ENCODE data around the gene YTHDC1. TPM values are rescaled to one million over a fixed set of nuclear protein-coding genes. Genes with fewer than 3 reads are reported as not detected.
A peak's percentile ranks its signal among the peaks of the same experiment; 100 is the strongest.
"Not testable (repeated sequence)": the region's sequence is repeated elsewhere in the genome, so short reads cannot be mapped to it uniquely, and the experiment has no call there.

YTHDC1 gene
- polyA plus RNA-seq (2013, experiment 1 of 2; ENCODE audit: insufficient read length), result 40.7 TPM
- 38.7 TPM for polyA plus RNA-seq (2013, experiment 2 of 2; ENCODE audit: insufficient read length)

DNA sequence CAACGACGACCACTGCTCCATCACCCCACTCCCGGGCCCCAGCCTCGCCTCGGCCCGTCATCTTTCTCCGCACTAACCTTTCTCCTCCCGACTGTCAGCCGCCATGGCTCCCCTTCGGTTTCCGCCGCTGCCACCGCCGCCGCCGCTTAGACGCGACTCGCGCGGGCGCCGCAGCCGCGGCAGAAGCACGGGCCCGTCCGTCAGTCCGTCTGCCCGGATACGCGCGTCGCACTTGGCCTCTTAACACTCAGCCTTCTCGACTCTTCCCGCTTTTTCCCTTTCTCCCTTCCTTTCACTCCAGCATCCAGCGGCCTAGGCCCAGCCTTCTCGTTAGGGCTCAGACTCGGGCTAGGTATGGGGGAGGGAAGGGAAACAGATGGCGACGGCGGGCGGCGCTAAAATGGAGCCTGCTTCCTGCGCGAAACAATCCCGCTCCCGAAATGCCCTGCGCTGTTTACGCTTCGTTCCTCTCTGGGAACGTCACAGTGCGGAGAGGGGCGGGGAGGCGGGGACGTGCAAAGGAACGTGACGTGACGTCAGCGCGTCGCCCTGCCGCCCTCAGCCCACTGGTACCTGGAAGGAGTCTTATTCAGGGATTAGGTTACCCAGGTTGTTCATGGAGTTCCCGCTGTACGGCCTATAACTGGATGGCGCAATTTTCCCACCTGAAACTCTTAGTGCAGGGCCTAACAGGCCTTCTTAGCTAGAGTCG is at the start of gene YTHDC1:
YTHDC1 (minus strand) TSS at position 442 of the 712 bp plus-strand sequence; CDS start at position 105, 337 bp downstream.
- peak; percentile 96 for DNase-seq

DNA sequence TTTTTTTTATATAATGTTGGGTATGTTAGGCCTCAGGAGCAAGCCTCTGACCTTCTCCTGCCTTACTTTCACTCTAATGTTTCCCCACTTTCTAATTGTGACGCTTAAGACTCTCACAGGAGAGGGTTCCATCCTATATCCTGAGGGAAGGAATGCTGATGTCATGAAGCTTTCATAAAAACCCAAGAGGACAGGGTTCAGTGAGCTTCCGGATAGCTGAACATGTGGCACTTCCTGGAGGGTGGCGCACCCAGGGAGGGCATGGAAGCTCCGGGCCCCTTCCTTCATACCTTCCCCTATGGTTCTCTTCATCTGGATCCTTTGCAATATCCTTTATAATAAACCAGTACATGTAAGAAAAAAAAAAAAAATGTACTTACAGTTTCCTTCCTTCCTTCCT is 49.4 kb upstream of the YTHDC1 start:
- no peak for DNase-seq

DNA sequence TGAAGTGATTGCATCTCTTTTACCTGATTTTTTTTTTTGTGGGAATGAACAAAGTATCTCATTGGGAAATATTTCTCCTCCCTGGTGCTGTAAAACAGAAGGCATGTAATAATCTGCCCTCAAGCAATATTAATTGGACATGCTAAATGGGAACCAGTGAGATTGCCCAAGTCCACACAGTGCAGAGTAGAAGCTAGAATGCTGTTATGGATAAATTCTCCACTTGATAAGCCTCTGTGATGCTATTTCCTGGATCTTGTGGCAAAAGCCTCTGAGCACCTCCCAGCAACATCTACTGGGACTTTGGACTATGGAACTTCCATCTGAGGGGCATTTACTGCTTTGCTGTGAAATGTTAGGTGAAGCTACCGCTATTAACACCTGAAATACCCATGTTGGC is 46.9 kb upstream of the YTHDC1 start:
- no peak for DNase-seq

DNA sequence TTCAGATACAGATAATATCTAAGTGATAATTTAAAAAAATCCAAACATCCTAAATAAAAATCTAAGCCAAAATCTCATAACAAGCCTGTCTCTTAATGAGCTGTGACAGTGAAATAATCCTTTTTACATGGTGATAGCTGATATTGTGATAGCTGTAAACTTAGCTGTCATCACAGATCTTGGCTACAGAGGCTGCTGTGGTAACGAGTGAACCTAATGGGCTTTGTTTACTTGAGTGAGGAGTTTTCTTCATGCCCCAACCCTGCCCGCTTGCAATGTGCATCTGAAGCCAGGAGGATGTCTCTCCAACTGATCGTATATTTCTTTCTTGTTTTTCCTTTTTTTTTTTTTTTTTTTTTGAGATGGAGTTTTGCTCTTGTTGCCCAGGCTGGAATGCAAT is 41.5 kb upstream of the YTHDC1 start:
- no peak for DNase-seq

DNA sequence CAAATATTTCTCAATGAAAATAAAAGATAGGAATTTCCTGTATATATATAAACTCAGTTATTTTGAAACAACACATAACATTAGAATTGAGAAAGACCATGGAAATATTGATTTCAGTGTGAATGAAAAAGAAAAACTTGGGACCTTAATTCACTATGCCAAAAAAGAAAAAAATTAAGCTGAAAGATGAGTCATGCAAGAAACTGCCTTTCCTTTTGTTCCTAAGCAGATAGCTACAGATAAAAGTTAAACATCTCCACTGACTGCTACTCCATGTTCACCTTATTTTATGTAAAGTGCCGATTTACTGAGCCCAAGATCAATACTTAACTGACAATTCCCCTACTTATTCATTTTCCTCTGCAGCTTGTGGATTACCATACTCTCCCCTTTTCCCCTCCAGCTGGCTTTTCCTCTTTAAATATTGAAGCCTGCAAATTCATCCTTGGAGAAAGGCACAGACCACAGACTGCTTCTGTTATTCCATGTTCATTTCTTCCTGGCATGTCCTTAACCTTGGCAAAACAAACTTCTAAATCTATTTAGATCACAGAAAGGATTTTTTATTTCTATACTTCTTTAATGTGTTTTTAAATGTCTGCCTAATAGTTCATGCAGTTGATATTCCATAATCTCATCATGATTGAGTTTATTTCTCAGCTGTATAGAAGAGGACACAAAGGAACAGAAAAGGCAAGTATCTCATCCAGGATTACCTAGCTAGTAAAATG is 40.5 kb upstream of the YTHDC1 start:
- DNase-seq, result no peak

DNA sequence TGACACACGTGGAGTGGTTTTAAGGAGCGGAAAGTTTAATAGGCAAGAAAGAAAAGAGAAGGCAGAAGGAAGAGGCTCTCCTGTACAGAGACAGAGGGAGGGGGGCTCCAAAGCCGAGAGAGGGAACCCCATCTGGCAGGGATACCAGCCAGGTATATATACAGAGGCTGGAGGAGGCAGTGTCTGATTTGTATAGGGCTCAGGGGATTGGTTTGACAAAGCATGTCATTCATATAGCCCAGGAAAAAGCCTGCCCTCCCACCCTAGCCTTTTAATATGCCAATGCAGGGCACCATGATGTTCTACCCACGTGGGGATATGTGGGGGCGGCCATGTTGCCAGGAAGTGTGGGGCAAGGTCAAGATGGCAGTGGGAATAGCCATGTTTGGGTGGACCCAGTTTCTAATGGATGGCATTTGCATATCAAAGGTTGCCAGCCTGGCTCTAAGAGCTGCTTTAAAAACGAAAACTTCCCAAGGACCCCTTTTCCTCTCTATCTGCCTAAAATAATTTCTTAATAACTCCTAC is 39.6 kb upstream of the YTHDC1 start:
- not testable (repeated sequence) for DNase-seq

DNA sequence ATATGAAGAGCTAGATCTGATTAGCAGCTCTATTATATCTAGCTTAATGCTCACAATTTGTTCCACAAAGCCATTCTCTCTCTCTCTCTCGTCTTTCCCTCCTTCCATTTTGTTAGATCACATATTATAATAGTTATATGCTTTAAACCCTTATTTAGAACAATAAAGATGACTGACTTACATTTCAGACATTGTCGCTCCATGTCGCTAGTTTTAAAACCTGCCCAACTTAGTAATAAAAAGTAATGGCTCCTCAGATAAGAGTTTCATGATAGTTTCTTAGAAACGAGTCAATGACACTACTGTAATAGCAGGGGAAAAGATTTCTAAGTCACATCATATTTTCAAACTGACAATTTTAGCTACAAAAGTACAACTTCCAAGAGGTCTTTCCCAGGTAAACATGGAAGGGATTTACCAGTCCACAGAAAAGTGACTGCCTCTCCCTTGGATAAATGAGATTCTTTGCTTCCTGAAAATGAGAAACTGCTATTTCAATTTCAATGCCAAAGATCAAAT is 38.5 kb upstream of the YTHDC1 start:
- no peak for DNase-seq

DNA sequence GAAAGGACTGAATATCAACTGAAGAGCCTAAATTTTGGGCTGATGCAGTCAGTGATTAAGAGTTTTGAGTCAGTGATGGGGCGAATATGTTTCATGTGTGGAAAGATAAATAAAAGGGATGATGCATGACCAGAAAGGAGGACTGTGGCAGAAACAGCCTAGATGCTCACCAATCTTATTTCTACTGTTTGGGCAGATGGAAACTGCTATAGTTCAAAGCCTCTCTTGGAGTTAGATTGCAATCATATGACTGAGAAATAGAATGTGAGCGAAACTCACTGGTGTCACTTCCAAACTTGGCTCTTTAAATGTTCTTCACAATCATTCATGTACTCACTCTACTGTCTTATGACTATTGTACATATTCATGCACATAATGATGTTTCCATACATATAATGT is 35.4 kb upstream of the YTHDC1 start:
- DNase-seq, result no peak

DNA sequence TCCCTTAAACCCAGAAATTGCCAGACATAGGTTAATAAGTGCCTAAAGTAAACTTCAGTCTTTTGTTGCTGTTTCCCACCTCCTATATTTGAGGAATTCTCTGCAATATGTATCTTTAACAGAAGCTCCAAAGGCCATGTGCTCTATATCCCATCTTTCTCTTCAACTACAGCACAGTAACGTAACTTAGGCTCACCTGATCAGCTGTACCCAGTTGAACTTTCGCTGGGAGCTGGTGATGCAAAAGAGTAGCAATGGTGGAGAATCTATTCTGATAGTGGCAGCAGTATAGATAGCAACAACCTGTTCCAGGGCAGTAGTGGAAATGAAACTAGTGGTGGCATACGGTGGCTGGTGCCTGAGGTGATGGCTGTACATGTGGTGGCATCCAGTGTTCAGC is 33.2 kb upstream of the YTHDC1 start:
- DNase-seq, result no peak

DNA sequence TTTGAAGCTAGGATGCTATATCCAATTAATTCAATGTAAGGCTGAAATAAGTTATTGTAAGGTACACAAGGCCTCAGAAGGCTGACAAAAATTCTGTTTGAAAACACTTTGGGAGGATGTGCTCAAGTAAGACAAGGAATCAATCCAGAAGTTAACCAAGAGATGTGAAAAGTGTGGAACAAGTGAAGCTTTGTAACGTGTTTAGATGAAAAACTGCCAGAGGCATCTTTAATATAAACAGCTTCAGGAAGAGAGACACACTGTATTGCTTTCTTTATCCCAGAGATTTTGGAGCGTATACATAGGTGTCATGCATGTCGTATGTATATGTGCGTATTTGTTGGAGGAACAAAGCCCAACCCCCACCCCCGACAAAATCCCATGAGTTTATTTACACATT is 28.3 kb upstream of the YTHDC1 start:
- no peak for DNase-seq

DNA sequence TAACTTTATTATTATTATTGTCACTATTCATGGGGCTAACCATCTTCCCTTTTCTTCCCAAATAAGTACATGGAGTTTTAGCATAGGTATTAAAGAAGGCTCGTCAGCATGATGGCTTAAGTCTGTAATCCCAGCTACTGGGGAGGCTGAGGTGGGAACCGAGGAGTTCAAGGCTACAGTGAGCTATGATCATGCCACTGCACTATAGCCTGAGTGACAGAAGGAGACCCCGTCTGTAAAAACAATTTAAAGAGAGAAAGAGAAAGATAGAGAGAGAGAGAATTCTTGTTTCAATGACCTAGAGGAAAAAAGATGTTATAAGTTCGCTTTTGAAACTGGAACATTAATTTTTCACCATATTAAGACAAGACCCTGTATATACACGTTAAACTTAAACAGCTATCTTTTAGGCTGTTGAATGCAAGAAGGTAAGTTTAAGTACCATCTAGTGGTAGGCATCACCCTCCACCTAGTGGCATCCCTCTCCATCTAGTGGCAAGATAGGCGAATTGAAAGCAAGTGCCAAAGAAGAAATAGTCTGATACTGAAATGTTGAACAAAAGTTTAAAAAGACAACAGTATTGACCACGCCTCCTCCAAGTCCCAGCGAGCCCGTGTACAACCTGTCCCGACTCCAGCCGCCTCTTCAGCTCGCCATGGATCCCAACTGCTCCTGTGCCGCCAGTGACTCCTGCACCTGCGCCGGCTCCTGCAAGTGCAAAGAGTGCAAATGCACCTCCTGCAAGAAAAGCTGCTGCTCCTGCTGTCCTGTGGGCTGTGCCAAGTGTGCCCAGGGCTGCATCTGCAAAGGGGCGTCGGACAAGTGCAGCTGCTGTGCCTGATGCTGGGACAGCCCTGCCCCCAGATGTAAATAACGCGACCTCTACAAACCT is 26.0 kb upstream of the YTHDC1 start:
- DNase-seq, result peak; percentile 52

DNA sequence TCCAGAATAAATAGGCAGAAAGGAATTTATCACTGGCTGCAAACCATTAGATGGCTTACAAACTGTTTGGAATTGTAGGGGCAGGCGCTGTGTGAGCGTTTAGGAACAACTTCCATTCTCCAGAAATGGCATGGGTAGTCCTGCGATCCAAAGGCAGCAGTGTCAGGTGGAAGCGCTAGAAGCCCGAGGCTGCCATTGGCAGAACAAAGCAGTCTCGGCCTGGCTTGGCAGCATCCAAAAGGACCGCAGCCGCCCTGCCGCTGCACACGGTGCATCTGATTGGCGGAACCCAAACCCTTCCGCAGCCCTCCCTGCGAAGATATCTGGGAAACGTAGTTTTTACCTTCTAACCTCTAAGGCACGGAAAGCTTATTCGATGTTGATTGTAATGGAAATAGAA is 23.6 kb upstream of the YTHDC1 start:
- peak; percentile 75 for DNase-seq

DNA sequence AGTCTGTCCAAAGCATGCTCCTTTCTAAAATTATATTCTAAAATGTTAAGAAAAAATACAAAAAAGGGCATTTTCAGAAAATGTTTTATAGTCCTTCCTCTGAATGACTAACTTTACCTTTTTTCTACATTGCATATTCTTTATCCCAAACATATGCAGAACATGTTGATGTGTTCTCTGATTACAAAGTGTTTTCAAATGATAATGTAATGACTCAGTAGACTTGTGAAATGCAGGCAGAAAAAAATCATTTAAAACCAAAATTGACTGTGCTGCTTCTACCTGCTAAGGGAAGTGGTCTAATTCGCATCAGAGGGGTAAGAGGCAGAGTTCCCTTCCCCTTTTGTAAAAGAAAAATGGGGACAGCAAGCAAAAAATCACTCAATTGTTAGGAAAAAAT is 22.7 kb upstream of the YTHDC1 start:
- DNase-seq, result no peak

DNA sequence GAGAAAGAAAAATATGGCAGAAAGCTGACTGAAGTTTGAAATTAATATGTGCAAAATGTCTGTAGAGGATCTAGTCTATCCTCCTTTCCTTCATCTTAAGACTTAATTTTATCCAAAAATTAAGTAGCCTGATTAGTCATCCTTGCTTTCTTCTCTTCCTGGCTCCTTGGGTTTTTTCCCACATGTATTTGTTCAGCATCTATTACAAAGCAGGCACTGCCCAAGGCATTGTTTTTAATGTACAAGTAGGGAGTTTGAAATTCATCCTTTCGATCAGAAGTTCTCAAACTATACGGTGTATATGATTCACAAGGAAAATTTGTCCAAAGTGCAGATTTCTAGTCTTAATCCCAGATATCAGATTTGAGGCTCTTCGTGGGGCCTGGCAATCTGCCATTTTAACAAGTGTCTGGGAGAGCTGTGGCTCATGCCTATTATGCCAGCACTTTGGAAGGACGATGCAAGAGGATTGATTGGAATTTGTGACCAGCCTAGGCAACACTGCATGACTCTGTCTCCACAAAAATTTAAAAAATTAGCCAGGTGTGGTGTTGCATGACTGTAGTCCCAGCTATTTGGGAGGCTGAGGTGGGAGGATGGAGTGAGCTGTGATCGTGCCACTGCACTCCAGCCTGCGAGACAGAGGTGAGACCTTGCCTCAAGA is 19.4 kb upstream of the YTHDC1 start:
- peak; percentile 74 for DNase-seq

DNA sequence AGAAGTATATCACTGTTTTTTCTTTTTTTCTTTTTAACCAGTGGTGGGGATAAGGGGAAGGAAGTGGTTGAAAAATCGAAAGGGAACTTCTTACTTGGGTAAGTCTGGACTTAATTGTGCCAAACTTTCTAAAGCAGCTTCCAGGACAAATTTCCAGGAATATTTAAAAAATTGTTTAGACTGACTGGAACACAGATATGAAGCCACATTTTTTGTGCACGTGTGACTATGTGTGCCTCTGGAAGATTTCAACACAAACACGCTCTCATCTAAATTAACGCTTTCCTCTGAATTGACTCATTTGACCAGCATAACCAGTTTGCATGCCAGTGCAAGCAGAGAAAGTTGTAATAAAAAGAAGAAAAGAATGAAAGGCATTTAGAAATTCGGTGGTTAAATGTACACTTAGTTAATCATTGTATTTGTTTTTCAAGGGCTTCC is 18.8 kb upstream of the YTHDC1 start:
- DNase-seq, result peak; percentile 86

DNA sequence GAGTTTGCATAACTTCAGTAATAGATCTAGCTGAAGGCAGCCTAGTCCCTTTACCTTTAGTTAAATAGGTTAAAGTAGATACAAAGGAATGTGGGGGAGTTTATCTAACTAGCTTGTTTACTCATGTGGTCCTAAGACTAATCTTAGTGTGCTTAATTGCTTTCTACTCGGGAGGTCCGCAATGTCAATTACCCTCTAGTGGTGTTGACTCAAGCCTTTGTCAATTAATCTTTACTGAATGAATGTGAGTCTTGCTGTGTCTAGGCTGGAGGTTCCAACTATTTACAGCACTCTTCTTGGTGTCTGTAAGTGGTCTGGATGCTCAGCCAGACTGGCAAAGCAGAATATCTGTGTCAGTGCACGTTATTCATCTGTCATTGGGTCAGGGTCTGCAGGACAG is 17.9 kb upstream of the YTHDC1 start:
- DNase-seq, result no peak

DNA sequence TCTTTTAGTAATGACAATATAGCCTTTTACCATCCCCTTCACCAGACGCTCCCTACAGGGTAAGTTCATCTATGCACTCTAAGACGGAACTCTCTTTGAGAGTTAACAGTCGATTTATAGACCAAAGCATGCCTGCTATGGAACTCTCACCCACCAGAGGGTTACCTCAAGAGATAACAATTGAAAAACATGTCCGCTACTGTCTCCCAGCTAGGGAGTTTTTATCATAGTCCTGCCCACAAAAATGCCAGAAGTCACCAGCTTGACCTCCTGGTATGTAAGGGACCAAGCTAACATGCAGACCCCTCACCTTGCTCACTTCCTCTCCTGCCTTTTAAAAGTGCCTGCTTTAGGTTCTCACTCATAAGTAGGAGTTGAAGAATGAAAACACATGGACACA is 16.7 kb upstream of the YTHDC1 start:
- DNase-seq, result no peak

DNA sequence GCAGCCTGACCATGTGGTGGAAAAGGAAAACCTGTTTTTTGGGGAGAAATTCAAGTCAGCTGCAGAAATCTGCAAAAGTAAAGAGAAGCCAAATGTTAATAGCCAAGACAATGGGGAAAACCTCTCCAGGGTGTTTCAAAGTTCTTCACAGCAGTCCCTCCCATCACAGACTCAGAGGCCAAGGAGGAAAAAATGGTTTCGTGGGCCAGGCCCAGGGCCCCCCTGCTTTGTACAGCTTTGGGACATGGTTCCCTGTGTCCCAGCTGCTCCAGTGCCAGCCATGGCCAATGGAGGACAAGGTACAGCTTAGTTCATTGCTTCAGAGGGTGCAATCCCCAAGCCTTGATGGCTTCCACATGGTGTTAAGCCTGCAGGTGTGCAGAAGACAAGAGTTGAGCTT is 15.2 kb upstream of the YTHDC1 start:
- no peak for DNase-seq

DNA sequence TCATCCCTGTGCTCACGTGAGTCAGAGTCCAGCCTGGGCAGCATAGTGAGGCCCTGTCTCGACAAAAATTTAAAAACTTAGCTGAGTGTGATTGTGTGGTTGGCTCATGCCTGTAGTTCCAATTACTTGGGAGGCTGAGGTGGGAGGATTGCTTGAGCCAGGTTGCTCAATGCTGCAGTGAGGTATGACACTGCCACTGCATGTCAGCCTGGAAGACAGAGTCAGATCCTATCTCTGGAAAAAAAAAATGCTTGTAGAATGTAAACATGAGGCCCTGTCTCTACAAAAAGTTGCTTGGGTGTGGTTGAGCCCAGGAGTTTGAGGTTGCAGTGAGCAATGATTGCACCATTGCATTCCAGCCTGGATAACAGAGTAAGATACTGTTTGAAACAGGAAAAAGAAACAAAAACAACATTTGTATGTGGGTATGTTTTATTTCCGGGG is 11.3 kb upstream of the YTHDC1 start:
- peak; percentile 26 for DNase-seq

DNA sequence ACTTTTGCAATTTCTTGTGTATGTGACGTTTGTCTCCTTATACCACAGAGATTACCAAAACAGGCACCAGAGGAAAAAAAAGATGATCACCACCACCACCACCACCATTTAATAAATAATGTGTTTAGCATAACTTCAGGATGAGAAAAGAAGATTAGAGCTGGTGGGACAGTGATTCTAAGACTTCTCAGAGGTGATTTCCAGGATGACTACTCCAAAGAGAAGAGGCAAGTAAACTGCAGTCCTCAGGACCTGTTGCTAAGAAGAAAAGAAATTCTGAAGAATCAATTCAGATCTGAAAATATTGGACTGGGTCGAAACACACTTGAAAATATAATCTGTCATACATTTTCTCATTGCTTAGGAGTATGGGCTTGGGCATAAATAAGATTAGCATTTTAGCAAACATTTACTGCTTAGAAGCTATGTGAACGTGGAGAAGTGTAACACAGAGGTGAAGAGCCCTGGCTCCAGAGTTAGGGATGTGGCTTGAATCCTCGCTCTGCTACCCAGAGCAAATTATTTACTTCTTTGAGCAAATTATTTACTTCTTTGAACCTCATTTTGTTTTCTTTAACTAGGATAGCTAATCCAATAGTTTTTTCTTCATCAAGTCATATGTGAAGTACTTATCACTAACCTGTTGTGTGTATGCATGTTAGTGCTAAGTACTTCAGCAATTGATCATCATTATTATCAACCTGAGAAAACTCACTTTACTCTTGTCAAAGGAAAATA is 10.5 kb upstream of the YTHDC1 start:
- no peak for DNase-seq

DNA sequence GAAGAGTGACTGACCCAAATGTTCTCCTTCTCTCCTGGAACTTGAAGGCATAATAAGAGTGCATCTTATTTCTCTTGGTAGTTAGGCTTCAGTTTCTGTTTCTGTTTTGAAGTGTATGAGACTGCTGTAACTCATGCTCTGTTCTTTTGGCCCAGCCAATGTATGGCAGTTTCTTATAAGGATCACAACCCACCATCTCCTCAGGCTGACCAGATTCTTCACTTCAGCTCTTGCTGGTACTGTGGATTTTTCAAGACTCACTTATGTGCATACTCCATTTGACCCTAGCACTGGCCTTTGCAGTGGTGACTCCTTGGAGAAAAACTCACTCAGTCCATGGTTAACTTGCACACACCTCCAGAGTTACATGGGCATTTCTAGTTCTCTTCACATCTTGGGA is 9.6 kb upstream of the YTHDC1 start:
- no peak for DNase-seq

Measured in fibroblast of skin of back (primary cell).